ENCODE measurements around the gene SYPL1. TPM values are rescaled to one million over a fixed set of nuclear protein-coding genes. Genes with fewer than 3 reads are reported as not detected.

The SYPL1 gene
- total and polyA plus RNA-seq, 9 of the 15 experiments (the other 6 are each of a cell fraction or from before 2014, with no cell fraction given): 23.8 to 214 (median 70.2) TPM

DNA sequence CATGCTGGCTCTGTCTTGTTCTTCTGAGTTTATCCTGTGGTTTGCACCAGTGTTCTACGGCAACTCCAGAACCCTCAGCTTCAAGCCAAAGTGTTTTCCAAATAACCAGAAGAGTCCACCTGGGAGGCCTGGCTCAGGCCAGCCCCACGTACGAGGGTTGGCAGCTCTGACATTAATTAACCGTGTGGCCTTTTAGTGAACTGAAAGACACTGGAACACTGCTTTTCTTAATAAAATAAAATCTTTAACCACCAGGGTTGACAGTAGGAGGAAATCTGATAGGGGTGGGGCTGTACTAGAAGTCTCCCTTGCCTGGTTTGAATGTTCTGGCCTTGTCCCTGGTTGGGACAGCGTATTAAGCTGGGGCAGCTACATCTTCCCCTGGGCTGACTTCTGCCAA is 64.9 kb downstream of the SYPL1 start:
- intact Hi-C loops (cut with micrococcal nuclease) (no loop called here), in situ Hi-C loops (cut with MboI) (no loop called here)
- H3K9me3 ChIP-seq (replicated peaks; ENCODE audit: control insufficient read depth, insufficient read depth, low read depth, low read length): 0 out of 2 replicates have a peak, but pooled peaks cover 2% of the 10 kb centered on the region
- no peak overlapping the region for H3K4me3 ChIP-seq
- no peak overlapping the region for H3K9ac ChIP-seq (ENCODE audit: insufficient read depth in 1 of 2, low read depth in 2 of 2, low read length in 2 of 2)
- no peak overlapping the region for H2AFZ ChIP-seq (ENCODE audit: low read depth, low read length)
- ChIA-PET POLR2A (interaction anchor here (0.6 to 0.8 kb wide), 4 partner anchors 10 to 392 kb away, joined by 3 to 6 read pairs (median 3); no protein-coding TSS in a partner anchor), CTCF (ENCODE audit: low intra/inter-chr PET ratio) (interaction anchor here (0.8 to 1.0 kb wide), 2 partner anchors 107 to 282 kb away, joined by 3 to 7 read pairs; no protein-coding TSS in a partner anchor)
- peaks cover 52 to 65% of the 10 kb centered on the region in 2 experiments for H3K27me3 ChIP-seq (ENCODE audit: control insufficient read depth in 2 of 2, insufficient read depth in 2 of 2, low read length in 2 of 2)
- no peak overlapping the region for H3K27ac ChIP-seq (ENCODE audit: extremely low read depth, low read depth, low read length)
- H3K9me1 ChIP-seq (ENCODE audit: control insufficient read depth, insufficient read depth, low read length): no peaks in the 10 kb centered on the region
- H3K4me1 ChIP-seq (replicated peaks in 1 of 2; ENCODE audit: control insufficient read depth in 2 of 2, insufficient read depth in 2 of 2, low read length in 2 of 2): peaks cover 0 to 4% of the 10 kb centered on the region in 2 experiments; a peak in 1 of 5 replicates
- no peak for DNase-seq (ENCODE audit: extremely low read depth in 1 of 4, low spot score in 3 of 4)
- FAIRE-seq: no peak
- no peaks in the 10 kb centered on the region for H3K36me3 ChIP-seq (ENCODE audit: control insufficient read depth, insufficient read depth, low read length)
- 3% methylated on average over 5 of the region's 5 CpGs for WGBS (ENCODE audit: insufficient coverage, low coverage, missing lambda C conversion rate)
- H3K79me2 ChIP-seq (ENCODE audit: control insufficient read depth, insufficient read depth, low read length): no peaks in the 10 kb centered on the region
- no TSS peak for BruUV-seq (replicated peaks)
- no peak for ATAC-seq
- TF ChIP-seq ZFP30 (CRISPR knock-in tag; IDR thresholded peaks at IDR 0.05; ENCODE audit: borderline replicate concordance): no peak
- no peak for TF ChIP-seq ZBTB7A (IDR thresholded peaks at IDR 0.05; ENCODE audit: borderline replicate concordance, control insufficient read depth, low read depth, low read length)
- TF ChIP-seq ZNF79 (CRISPR knock-in tag; IDR thresholded peaks at IDR 0.05; ENCODE audit: low read depth): no peak
- TF ChIP-seq U2AF2 (optimal IDR thresholded peaks at IDR 0.05; ENCODE audit: low read depth, low read length): no peak
- TF ChIP-seq HIVEP1 (CRISPR knock-in tag; IDR thresholded peaks at IDR 0.05): no peak
- TF ChIP-seq SMARCA5 (IDR thresholded peaks at IDR 0.05): no peak
- TF ChIP-seq DDX20 (tag; IDR thresholded peaks at IDR 0.05; ENCODE audit: low read depth): no peak
- TF ChIP-seq POLR2AphosphoS5 (IDR thresholded peaks at IDR 0.05; ENCODE audit: control insufficient read depth, insufficient read depth, low read depth, low read length): no peak
- TF ChIP-seq, protein P1, sequence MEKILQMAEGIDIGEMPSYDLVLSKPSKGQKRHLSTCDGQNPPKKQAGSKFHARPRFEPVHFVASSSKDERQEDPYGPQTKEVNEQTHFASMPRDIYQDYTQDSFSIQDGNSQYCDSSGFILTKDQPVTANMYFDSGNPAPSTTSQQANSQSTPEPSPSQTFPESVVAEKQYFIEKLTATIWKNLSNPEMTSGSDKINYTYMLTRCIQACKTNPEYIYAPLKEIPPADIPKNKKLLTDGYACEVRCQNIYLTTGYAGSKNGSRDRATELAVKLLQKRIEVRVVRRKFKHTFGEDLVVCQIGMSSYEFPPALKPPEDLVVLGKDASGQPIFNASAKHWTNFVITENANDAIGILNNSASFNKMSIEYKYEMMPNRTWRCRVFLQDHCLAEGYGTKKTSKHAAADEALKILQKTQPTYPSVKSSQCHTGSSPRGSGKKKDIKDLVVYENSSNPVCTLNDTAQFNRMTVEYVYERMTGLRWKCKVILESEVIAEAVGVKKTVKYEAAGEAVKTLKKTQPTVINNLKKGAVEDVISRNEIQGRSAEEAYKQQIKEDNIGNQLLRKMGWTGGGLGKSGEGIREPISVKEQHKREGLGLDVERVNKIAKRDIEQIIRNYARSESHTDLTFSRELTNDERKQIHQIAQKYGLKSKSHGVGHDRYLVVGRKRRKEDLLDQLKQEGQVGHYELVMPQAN (IDR thresholded peaks at IDR 0.05; ENCODE audit: borderline replicate concordance): no peak
- TF ChIP-seq TAF15 (IDR thresholded peaks at IDR 0.05; ENCODE audit: low read depth, low read length): no peak
- TF ChIP-seq SAP30 (IDR thresholded peaks at IDR 0.05; ENCODE audit: borderline replicate concordance, insufficient read depth, low read depth, low read length, poor library complexity, severe bottlenecking): no peak
- TF ChIP-seq RFX7 (CRISPR knock-in tag; IDR thresholded peaks at IDR 0.05): no peak
- TF ChIP-seq, protein P2, sequence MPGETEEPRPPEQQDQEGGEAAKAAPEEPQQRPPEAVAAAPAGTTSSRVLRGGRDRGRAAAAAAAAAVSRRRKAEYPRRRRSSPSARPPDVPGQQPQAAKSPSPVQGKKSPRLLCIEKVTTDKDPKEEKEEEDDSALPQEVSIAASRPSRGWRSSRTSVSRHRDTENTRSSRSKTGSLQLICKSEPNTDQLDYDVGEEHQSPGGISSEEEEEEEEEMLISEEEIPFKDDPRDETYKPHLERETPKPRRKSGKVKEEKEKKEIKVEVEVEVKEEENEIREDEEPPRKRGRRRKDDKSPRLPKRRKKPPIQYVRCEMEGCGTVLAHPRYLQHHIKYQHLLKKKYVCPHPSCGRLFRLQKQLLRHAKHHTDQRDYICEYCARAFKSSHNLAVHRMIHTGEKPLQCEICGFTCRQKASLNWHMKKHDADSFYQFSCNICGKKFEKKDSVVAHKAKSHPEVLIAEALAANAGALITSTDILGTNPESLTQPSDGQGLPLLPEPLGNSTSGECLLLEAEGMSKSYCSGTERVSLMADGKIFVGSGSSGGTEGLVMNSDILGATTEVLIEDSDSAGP (CRISPR knock-in tag; IDR thresholded peaks at IDR 0.05): no peak
- no peak overlapping the region for H3K4me2 ChIP-seq (ENCODE audit: insufficient read depth, low read length)
- peaks cover 7% of the 10 kb centered on the region; the same call in 1 of the 2 replicates for H4K20me1 ChIP-seq (replicated peaks; ENCODE audit: control insufficient read depth, insufficient read depth, low read length)

All from K562 (cell line).